Nephron progenitor cell (in vitro differentiated cells): Measurements from ENCODE around the gene ROR2.

Experiments used
- DNase-seq: peaks from one replicate; pipeline ENCODE4 v3.0.0; 2021
- H3K27ac Mint-ChIP-seq: 2 replicates; pipeline ENCODE4 v1.8.0; 2021; ENCODE audit warnings: mild to moderate bottlenecking, moderate library complexity, mixed read lengths
- H3K27me3 Mint-ChIP-seq: 2 replicates; pipeline ENCODE4 v1.8.0; 2021; ENCODE audit warnings: mild to moderate bottlenecking, low read depth, mixed read lengths; ENCODE audit not compliant: poor library complexity
- H3K36me3 Mint-ChIP-seq: 2 replicates; pipeline ENCODE4 v1.8.0; 2021; ENCODE audit warnings: low read depth, mixed read lengths
- H3K4me1 Mint-ChIP-seq: 2 replicates; pipeline ENCODE4 v1.8.0; 2021; ENCODE audit warnings: mixed read lengths
- H3K4me3 Mint-ChIP-seq: 2 replicates; pipeline ENCODE4 v1.8.0; 2021; ENCODE audit warnings: mild to moderate bottlenecking, moderate library complexity, mixed read lengths
- H3K9me3 Mint-ChIP-seq: 2 replicates; pipeline ENCODE4 v1.8.0; 2021; ENCODE audit warnings: mild to moderate bottlenecking, moderate library complexity, mixed read lengths
- TF ChIP-seq, protein P1 (sequence below): fragments of 200-600 bp; sonication (generic); IDR thresholded peaks from 2 replicates; pipeline ENCODE4 v1.5.0; 2021; ENCODE audit warnings: antibody characterized with exemption

ROR2 gene

DNA sequence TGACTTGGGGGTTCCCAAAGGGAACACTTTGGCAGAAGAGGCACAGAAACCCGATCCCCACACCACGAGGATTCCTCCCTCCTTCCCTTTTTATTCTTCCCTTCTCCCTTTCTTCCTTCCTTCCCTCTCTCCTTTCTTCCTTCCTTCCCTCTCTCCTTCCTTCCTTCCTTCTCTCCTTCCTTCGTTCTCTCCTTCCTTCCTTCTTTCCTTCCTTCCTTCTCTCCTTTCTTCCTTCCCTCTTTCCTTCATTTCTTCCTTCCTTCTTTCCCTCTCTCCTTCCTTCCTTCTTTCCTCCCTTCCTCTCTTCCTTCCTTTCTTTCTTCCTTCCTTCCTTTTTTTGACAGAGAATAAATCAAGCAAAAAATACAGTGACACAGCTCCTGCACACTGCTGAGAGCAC is 358.4 kb downstream of the ROR2 start:
- TF ChIP-seq, protein P1, sequence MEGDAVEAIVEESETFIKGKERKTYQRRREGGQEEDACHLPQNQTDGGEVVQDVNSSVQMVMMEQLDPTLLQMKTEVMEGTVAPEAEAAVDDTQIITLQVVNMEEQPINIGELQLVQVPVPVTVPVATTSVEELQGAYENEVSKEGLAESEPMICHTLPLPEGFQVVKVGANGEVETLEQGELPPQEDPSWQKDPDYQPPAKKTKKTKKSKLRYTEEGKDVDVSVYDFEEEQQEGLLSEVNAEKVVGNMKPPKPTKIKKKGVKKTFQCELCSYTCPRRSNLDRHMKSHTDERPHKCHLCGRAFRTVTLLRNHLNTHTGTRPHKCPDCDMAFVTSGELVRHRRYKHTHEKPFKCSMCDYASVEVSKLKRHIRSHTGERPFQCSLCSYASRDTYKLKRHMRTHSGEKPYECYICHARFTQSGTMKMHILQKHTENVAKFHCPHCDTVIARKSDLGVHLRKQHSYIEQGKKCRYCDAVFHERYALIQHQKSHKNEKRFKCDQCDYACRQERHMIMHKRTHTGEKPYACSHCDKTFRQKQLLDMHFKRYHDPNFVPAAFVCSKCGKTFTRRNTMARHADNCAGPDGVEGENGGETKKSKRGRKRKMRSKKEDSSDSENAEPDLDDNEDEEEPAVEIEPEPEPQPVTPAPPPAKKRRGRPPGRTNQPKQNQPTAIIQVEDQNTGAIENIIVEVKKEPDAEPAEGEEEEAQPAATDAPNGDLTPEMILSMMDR, result no peak
- Mint-ChIP-seq H3K27me3 (peaks cover 26% of the 10 kb centered on the region), H3K9me3 (no peaks in the 10 kb centered on the region), H3K4me3 (no peak overlapping the region), H3K4me1 (peaks cover 16% of the 10 kb centered on the region), H3K36me3 (no peaks in the 10 kb centered on the region), H3K27ac (no peak overlapping the region)
- no peak for DNase-seq

DNA sequence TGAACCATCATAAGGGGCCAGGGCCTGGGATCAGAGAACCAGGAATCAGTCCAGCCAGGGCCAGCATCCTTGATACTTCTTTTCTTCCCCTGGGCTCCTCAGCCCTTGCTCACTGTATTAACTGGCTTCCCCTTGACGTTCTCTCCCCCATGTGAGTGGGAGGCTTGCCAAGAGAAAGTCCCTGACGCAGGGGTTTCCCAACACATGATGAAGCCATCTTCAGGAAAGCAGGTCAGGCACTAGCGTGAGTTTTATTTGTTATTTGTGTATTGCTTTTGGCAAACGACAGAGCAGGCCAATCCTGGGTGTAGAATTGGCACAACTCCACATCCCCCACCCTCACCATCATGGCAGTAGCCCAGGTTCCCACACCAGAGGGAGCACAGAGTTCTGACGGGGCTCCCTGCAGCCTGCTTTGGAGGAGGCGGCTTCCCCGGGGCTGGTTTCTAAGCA is 360.9 kb downstream of the ROR2 start:
- H3K4me1 Mint-ChIP-seq, result peaks cover 16% of the 10 kb centered on the region
- TF ChIP-seq, protein P1, result no peak
- DNase-seq, result no peak
- peaks cover 22% of the 10 kb centered on the region for H3K27me3 Mint-ChIP-seq
- no peak overlapping the region for H3K4me3 Mint-ChIP-seq
- no peak overlapping the region for H3K27ac Mint-ChIP-seq
- no peaks in the 10 kb centered on the region for H3K36me3 Mint-ChIP-seq
- no peaks in the 10 kb centered on the region for H3K9me3 Mint-ChIP-seq

DNA sequence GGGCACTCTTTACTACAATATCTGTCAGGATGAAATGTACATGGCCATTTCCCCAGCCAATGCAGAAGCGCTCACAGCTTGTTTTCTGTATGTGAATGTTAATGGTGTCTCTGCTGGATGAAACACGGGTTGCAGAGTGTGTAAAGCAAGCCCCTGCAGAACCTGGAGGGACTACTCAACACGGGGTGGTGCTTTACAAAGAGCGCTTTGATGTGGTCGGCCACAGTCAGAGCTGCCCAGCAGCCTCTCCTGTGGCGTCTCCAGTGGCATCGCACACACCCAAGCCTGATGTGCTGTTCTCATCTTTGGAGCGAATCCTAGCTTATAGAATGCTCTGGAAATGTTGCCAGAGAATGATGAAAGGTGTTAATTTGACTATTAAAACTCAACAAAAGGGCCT is 363.7 kb downstream of the ROR2 start:
- Mint-ChIP-seq H3K4me1 (peaks cover 9% of the 10 kb centered on the region), H3K9me3 (peaks cover 4% of the 10 kb centered on the region), H3K4me3 (no peak overlapping the region), H3K27me3 (peaks cover 18% of the 10 kb centered on the region), H3K36me3 (no peaks in the 10 kb centered on the region), H3K27ac (no peak overlapping the region)
- TF ChIP-seq, protein P1, result no peak
- no peak for DNase-seq

DNA sequence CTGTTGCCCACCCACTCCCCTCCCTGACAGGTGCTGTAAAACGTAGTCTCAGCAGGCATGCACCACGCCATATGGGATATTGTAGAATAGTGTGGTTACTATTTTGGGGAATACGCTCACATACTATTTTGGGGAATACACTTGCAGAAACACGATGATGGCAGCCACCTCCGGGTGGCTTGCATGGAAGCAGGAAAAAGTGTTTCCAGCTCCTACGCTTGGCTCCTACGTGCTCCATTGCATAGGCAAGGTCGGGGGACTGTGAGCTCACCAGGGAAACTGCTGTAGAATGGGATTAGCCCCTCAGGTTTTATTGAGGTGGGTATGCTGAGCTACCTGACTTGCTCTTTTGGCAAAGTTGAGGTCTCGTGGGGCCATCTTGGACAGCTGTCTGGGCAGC is 366.1 kb downstream of the ROR2 start:
- Mint-ChIP-seq H3K4me3 (no peak overlapping the region), H3K27ac (no peak overlapping the region), H3K36me3 (no peaks in the 10 kb centered on the region), H3K9me3 (peaks cover 4% of the 10 kb centered on the region), H3K4me1 (peaks cover 5% of the 10 kb centered on the region), H3K27me3 (peaks cover 10% of the 10 kb centered on the region)
- no peak for DNase-seq
- TF ChIP-seq, protein P1, result no peak

DNA sequence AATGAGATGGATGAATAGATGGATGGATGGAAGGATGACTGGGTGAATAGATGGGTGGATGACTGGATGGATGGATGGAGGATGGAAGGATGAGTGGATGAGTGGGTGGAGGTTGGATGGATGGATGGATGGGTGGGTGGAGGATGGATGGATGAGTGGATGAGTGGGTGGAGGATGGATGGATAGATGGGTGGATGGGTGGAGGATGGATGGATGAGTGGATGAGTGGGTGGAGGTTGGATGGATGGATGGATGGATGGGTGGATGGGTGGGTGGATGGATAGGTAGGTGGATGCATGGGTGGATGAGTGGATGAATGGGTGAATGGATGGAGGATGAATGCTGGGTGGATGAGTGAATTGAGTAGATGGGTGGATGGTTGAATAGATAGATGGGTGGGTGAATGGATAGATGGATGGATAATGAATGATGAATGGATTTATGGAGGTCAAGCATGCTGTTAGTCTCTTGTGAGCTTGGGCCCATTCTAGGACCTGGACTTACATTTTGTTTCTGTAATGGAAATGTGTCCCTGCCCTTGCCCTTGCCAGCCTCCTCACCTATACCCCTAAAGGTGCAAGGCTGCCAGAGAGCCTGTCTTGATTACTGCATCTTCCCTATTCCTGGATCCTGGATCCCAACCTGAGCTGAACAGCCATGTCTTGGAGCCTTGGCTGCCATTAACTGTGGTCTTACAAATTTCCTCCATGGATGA is 366.7 kb downstream of the ROR2 start:
- Mint-ChIP-seq H3K36me3 (no peaks in the 10 kb centered on the region), H3K4me1 (no peaks in the 10 kb centered on the region), H3K27ac (no peak overlapping the region), H3K27me3 (peaks cover 10% of the 10 kb centered on the region), H3K4me3 (no peak overlapping the region), H3K9me3 (peaks cover 4% of the 10 kb centered on the region)
- no peak for DNase-seq
- TF ChIP-seq, protein P1, result no peak

DNA sequence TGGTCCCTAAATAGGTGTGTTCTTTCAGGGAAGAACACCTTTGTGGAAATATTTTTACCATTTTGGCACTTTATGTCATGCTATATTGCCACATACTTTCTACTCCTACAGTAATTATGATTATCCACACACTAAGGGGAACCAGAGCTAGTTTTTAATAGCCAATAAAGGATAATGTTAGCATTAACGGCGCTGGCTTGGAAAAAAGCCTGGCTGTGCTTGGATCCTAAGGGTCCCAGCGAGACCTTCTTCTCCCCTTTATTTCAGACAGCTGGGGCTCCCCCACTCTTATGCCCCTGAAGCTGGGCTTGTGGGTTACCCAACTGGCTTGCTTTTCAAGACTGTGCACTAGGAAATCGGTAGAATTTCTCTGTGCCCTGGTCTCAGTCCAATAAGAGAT is 367.8 kb downstream of the ROR2 start:
- H3K4me1 Mint-ChIP-seq, result peaks cover 8% of the 10 kb centered on the region
- TF ChIP-seq, protein P1, result no peak
- H3K36me3 Mint-ChIP-seq, result no peaks in the 10 kb centered on the region
- H3K27me3 Mint-ChIP-seq, result peaks cover 10% of the 10 kb centered on the region
- peaks cover 4% of the 10 kb centered on the region for H3K9me3 Mint-ChIP-seq
- no peak overlapping the region for H3K4me3 Mint-ChIP-seq
- DNase-seq, result no peak
- H3K27ac Mint-ChIP-seq, result no peak overlapping the region
